HepG2 (cell line): ENCODE results near the gene DENND2D. TPM values are rescaled to one million over a fixed set of nuclear protein-coding genes. Genes with fewer than 3 reads are reported as not detected.

ENCODE experiments used
- ARID3A ChIP-seq: IDR thresholded peaks from 2 replicates; pipeline ENCODE4 v1.6.1; 2012; ENCODE audit warnings: low read depth, low read length, improper control_type of control experiment
- ATF2 ChIP-seq: sonication (generic); formaldehyde crosslinking; IDR thresholded peaks from 2 replicates; pipeline ENCODE4 v1.4.0; 2020; ENCODE audit warnings: missing genetic modification reagents
- BCL6 ChIP-seq: IDR thresholded peaks from 2 replicates; pipeline ENCODE4 v1.6.1; 2016; ENCODE audit warnings: missing genetic modification reagents, missing compliant biosample characterization
- CEBPG ChIP-seq: IDR thresholded peaks from 2 replicates; pipeline ENCODE4 v1.6.1; 2016
- GFI1 ChIP-seq: sonication (generic); formaldehyde crosslinking; IDR thresholded peaks from 2 replicates; pipeline ENCODE4 v1.5.0; 2020; ENCODE audit warnings: missing genetic modification reagents, mild to moderate bottlenecking, borderline replicate concordance
- HMG20B ChIP-seq: conservative IDR thresholded peaks from 2 replicates; pipeline ENCODE4 v1.6.1; 2016; ENCODE audit warnings: missing genetic modification reagents, missing compliant biosample characterization
- IRF2 ChIP-seq: IDR thresholded peaks from 2 replicates; pipeline ENCODE4 v1.6.1; 2018; ENCODE audit warnings: missing genetic modification reagents, missing compliant biosample characterization
- ISX ChIP-seq: sonication (generic); formaldehyde crosslinking; conservative IDR thresholded peaks from 2 replicates; pipeline ENCODE4 v1.5.0; 2020; ENCODE audit warnings: missing genetic modification reagents
- KDM6A ChIP-seq: IDR thresholded peaks from 2 replicates; pipeline ENCODE4 v1.6.1; 2016; ENCODE audit warnings: low read depth
- MIER3 ChIP-seq: IDR thresholded peaks from 2 replicates; pipeline ENCODE4 v1.6.1; 2016; ENCODE audit warnings: missing compliant biosample characterization, borderline replicate concordance
- PCBP2 ChIP-seq: fragments of 200-400 bp; formaldehyde crosslinking; optimal IDR thresholded peaks from 2 replicates; pipeline ENCODE3; 2018; ENCODE audit warnings: low read length, low read depth; ENCODE audit not compliant: poor library complexity, severe bottlenecking
- RARA ChIP-seq: IDR thresholded peaks from 2 replicates; pipeline ENCODE4 v1.6.1; 2016; ENCODE audit warnings: missing genetic modification reagents, missing compliant biosample characterization
- RFXAP ChIP-seq: sonication (generic); formaldehyde crosslinking; IDR thresholded peaks from 2 replicates; pipeline ENCODE4 v1.4.0; 2020; ENCODE audit warnings: missing genetic modification reagents, borderline replicate concordance
- RXRA ChIP-seq: sonication (generic); formaldehyde crosslinking; IDR thresholded peaks from 2 replicates; pipeline ENCODE4 v1.5.1; 2020; ENCODE audit warnings: missing genetic modification reagents
- SIX1 ChIP-seq: sonication (generic); formaldehyde crosslinking; IDR thresholded peaks from 2 replicates; pipeline ENCODE4 v1.4.0; 2020; ENCODE audit warnings: missing genetic modification reagents, borderline replicate concordance
- TBX2 ChIP-seq: sonication (generic); formaldehyde crosslinking; IDR thresholded peaks from 2 replicates; pipeline ENCODE4 v1.5.0; 2020; ENCODE audit warnings: missing genetic modification reagents, mild to moderate bottlenecking, borderline replicate concordance
- ZC3H13 ChIP-seq: sonication (generic); formaldehyde crosslinking; IDR thresholded peaks from 2 replicates; pipeline ENCODE4 v1.8.1; 2023; ENCODE audit warnings: mild to moderate bottlenecking, missing genetic modification reagents, moderate library complexity
- ZFP36L2 ChIP-seq: sonication (generic); formaldehyde crosslinking; IDR thresholded peaks from 2 replicates; pipeline ENCODE4 v1.4.0; 2020; ENCODE audit warnings: missing genetic modification reagents
- ZFP90 ChIP-seq: sonication (generic); formaldehyde crosslinking; IDR thresholded peaks from 2 replicates; pipeline ENCODE4 v1.8.0; 2022; ENCODE audit warnings: missing genetic modification reagents, mild to moderate bottlenecking, inconsistent platforms, borderline replicate concordance
- ZFX ChIP-seq: sonication (generic); formaldehyde crosslinking; IDR thresholded peaks from 2 replicates; pipeline ENCODE4 v1.4.0; 2020; ENCODE audit warnings: mild to moderate bottlenecking, low read depth, missing genetic modification reagents, moderate library complexity
- ZNF703 ChIP-seq: sonication (generic); formaldehyde crosslinking; IDR thresholded peaks from 2 replicates; pipeline ENCODE4 v1.5.1; 2020; ENCODE audit warnings: missing genetic modification reagents, mild to moderate bottlenecking, moderate library complexity, borderline replicate concordance
- polyA plus RNA-seq, 8 experiments: library from polyadenylated mRNA; depleted of rRNA in 3 of 8; stranded (reverse) in 7 of 8; unstranded in 1 of 8; fragments of >200 nt; fragmentation: Illumina TruSeq in 4 of 8; extraction: Trizol in 4 of 8; gene quantifications; 2 replicates each; pipeline versions ENCODE4 v1.2.1 to v1.2.3, GENCODE V29; 2011 to 2016; ENCODE audit warnings: low read depth in 4 of 8, missing spikeins in 1 of 8, mixed read lengths in 1 of 8; ENCODE audit not compliant: insufficient read depth in 1 of 8
- total RNA-seq, 5 experiments: library from RNA; depleted of rRNA; stranded (reverse); fragments of >200 nt; fragmentation: Illumina TruSeq; extraction: Trizol; gene quantifications; 2 replicates each; pipeline ENCODE4 v1.2.3, GENCODE V29; 2016; ENCODE audit warnings: low read depth in 1 of 5
- TF ChIP-seq, protein P1 (sequence below): sonication (generic); formaldehyde crosslinking; conservative IDR thresholded peaks from 2 replicates; pipeline ENCODE4 v1.4.0; 2020; ENCODE audit warnings: mild to moderate bottlenecking, missing genetic modification reagents, moderate library complexity
- TF ChIP-seq, protein P2 (sequence below): sonication (generic); formaldehyde crosslinking; conservative IDR thresholded peaks from 2 replicates; pipeline ENCODE4 v1.8.1; 2023; ENCODE audit warnings: missing genetic modification reagents

Gene DENND2D
- total and polyA plus RNA-seq, 2 of the 13 experiments (the other 11 are each of a cell fraction or from before 2014, with no cell fraction given), result 0.04 TPM; not detected in 1

GRCh38 chr1:111238056-111238795 is 37.8 kb upstream of the DENND2D start (continued):
- TF ChIP-seq, protein P1, sequence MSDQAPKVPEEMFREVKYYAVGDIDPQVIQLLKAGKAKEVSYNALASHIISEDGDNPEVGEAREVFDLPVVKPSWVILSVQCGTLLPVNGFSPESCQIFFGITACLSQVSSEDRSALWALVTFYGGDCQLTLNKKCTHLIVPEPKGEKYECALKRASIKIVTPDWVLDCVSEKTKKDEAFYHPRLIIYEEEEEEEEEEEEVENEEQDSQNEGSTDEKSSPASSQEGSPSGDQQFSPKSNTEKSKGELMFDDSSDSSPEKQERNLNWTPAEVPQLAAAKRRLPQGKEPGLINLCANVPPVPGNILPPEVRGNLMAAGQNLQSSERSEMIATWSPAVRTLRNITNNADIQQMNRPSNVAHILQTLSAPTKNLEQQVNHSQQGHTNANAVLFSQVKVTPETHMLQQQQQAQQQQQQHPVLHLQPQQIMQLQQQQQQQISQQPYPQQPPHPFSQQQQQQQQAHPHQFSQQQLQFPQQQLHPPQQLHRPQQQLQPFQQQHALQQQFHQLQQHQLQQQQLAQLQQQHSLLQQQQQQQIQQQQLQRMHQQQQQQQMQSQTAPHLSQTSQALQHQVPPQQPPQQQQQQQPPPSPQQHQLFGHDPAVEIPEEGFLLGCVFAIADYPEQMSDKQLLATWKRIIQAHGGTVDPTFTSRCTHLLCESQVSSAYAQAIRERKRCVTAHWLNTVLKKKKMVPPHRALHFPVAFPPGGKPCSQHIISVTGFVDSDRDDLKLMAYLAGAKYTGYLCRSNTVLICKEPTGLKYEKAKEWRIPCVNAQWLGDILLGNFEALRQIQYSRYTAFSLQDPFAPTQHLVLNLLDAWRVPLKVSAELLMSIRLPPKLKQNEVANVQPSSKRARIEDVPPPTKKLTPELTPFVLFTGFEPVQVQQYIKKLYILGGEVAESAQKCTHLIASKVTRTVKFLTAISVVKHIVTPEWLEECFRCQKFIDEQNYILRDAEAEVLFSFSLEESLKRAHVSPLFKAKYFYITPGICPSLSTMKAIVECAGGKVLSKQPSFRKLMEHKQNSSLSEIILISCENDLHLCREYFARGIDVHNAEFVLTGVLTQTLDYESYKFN (CRISPR knock-in tag), result peak; percentile 84
- peak; percentile 11; the same call in 1 of the 2 replicates for TF ChIP-seq MIER3
- TF ChIP-seq RXRA (CRISPR knock-in tag), result peak; percentile 60; the same call in 1 of the 2 replicates
- TF ChIP-seq PCBP2, result no peak
- TF ChIP-seq ZFP36L2 (CRISPR knock-in tag), result no peak
- peak; percentile 48; the same call in 1 of the 2 replicates for TF ChIP-seq ATF2
- TF ChIP-seq ZNF703 (CRISPR knock-in tag), result no peak
- peak; percentile 62; the same call in 1 of the 2 replicates for TF ChIP-seq KDM6A (CRISPR knock-in tag)
- TF ChIP-seq ARID3A, result no peak
- TF ChIP-seq ZC3H13, result no peak
- no peak for TF ChIP-seq ISX (CRISPR knock-in tag)
- TF ChIP-seq ZFX (CRISPR knock-in tag), result peak; percentile 55; the same call in 1 of the 2 replicates
- peak; percentile 19; the same call in 1 of the 2 replicates for TF ChIP-seq IRF2 (CRISPR knock-in tag)
- TF ChIP-seq BCL6 (CRISPR knock-in tag), result peak; percentile 73
- TF ChIP-seq CEBPG (CRISPR knock-in tag), result peak; percentile 50; the same call in 1 of the 2 replicates
- TF ChIP-seq HMG20B (CRISPR knock-in tag), result peak; percentile 15; the same call in 1 of the 2 replicates
- TF ChIP-seq ZFP90 (CRISPR knock-in tag), result no peak
- no peak for TF ChIP-seq RFXAP
- peak; percentile 76 for TF ChIP-seq RARA
- TF ChIP-seq, protein P2, sequence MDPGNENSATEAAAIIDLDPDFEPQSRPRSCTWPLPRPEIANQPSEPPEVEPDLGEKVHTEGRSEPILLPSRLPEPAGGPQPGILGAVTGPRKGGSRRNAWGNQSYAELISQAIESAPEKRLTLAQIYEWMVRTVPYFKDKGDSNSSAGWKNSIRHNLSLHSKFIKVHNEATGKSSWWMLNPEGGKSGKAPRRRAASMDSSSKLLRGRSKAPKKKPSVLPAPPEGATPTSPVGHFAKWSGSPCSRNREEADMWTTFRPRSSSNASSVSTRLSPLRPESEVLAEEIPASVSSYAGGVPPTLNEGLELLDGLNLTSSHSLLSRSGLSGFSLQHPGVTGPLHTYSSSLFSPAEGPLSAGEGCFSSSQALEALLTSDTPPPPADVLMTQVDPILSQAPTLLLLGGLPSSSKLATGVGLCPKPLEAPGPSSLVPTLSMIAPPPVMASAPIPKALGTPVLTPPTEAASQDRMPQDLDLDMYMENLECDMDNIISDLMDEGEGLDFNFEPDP (CRISPR knock-in tag), result no peak
- TF ChIP-seq SIX1 (CRISPR knock-in tag), result peak; percentile 44; the same call in 1 of the 2 replicates
- peak; percentile 86 for TF ChIP-seq GFI1 (CRISPR knock-in tag)
- TF ChIP-seq TBX2 (CRISPR knock-in tag), result peak; percentile 70
